Breast epithelium (tissue), 4 donors: Measurements from ENCODE around the gene FAIM2. TPM values are rescaled to one million over a fixed set of nuclear protein-coding genes. Genes with fewer than 3 reads are reported as not detected.
A peak's percentile ranks its signal among the peaks of the same experiment; 100 is the strongest.
"Not testable (repeated sequence)": the region's sequence is repeated elsewhere in the genome, so short reads cannot be mapped to it uniquely, and the experiment has no call there.

Experiments
- DNase-seq, 2 donors: peaks; one replicate each; pipeline ENCODE4 v3.0.0-alpha.2; 2019; ENCODE audit warnings: low spot score in 2 of 2
- H3K27ac ChIP-seq, 2 donors: fragments of 200-600 bp; sonication (generic) in 1 of 2; one replicate each; pipeline ENCODE4 v1.5.1; 2016 to 2019; ENCODE audit warnings: mild to moderate bottlenecking in 1 of 2
- H3K27me3 ChIP-seq, 2 donors: fragments of 200-600 bp; sonication (generic) in 1 of 2; one replicate each; pipeline versions ENCODE4 v1.5.1 to v1.6.0; 2017 to 2019; ENCODE audit warnings: control low read depth in 1 of 2, mild to moderate bottlenecking in 1 of 2
- H3K36me3 ChIP-seq: fragments of 200-600 bp; one replicate; pipeline ENCODE4 v1.5.1; 2019
- H3K4me1 ChIP-seq, 2 donors: fragments of 200-600 bp; sonication (generic); one replicate each; pipeline ENCODE4 v1.5.1; 2016 to 2019; ENCODE audit warnings: control low read depth in 1 of 2
- H3K4me3 ChIP-seq, 3 donors: fragments of 200-600 bp; sonication (generic); 1 replicate in 2 of 3; 2 replicates in 1 of 3; pipeline ENCODE4 v1.5.1; 2016 to 2019; ENCODE audit warnings: mild to moderate bottlenecking in 3 of 3, moderate library complexity in 2 of 3
- H3K9me3 ChIP-seq, 2 donors: fragments of 200-600 bp; sonication (generic) in 1 of 2; one replicate each; pipeline ENCODE4 v1.5.1; 2016 to 2019; ENCODE audit warnings: control low read depth in 1 of 2
- CTCF ChIP-seq, 3 donors: fragments of 450-650 bp; IDR thresholded peaks; one replicate each; pipeline ENCODE4 v1.5.1; 2016 to 2017; ENCODE audit warnings: antibody characterized with exemption in 3 of 3, mild to moderate bottlenecking in 3 of 3, moderate library complexity in 3 of 3
- POLR2A ChIP-seq: fragments of 450-650 bp; IDR thresholded peaks from one replicate; pipeline ENCODE4 v1.6.1; 2016; ENCODE audit warnings: antibody characterized with exemption, mild to moderate bottlenecking, moderate library complexity
- POLR2AphosphoS5 ChIP-seq, 3 donors: sonication (generic); formaldehyde crosslinking; IDR thresholded peaks; one replicate each; pipeline ENCODE4 v1.6.1; 2017; ENCODE audit warnings: antibody characterized with exemption in 3 of 3
- intact Hi-C: fragments of 100-400 bp; cut with DNase I; formaldehyde crosslinking; loops from one replicate; pipeline ENCODE4 v1.15.1; 2023; ENCODE audit warnings: low total_unique reads
- total RNA-seq, 3 donors: library from RNA; depleted of rRNA; stranded (reverse); fragments of >200 nt; gene quantifications; one replicate each; pipeline ENCODE4 v1.1.0, GENCODE V29; 2016

The FAIM2 gene
- total RNA-seq, 3 donors from 2014 or later = 0.64 to 1.9 (median 1.3) TPM

GRCh38 chr12:49865109-49865781, 38.5 kb downstream of the FAIM2 start:
- Histone ChIP-seq H3K36me3 (no peaks in the 10 kb centered on the region), H3K4me1 (peaks cover 6 to 26% of the 10 kb centered on the region in 2 donors), H3K27me3 (no peaks in the 10 kb centered on the region), H3K9me3 (no peaks in the 10 kb centered on the region), H3K4me3 (no peak overlapping the region), H3K27ac (no peak overlapping the region)
- intact Hi-C loops = no loop called here
- DNase-seq = peak in 1 of 2 donors; percentile 9
- TF ChIP-seq POLR2AphosphoS5 (IDR thresholded peaks at IDR 0.05) (no peak), POLR2A (no peak), CTCF (IDR thresholded peaks at IDR 0.05) (no peak)

- Histone ChIP-seq H3K36me3 (no peaks in the 10 kb centered on the region), H3K4me3 (no peak overlapping the region), H3K27me3 (no peaks in the 10 kb centered on the region), H3K9me3 (no peaks in the 10 kb centered on the region), H3K27ac (no peak overlapping the region), H3K4me1 (peaks cover 5 to 25% of the 10 kb centered on the region in 2 donors)
- no peak for DNase-seq
- intact Hi-C loops = no loop called here
- TF ChIP-seq CTCF (IDR thresholded peaks at IDR 0.05) = no peak
- TF ChIP-seq POLR2AphosphoS5 (IDR thresholded peaks at IDR 0.05) = no peak
- TF ChIP-seq POLR2A = no peak
Observed at GRCh38 chr12:49864798-49865090, 39.0 kb downstream of the FAIM2 start.

GRCh38 chr12:49863946-49864797, 39.5 kb downstream of the FAIM2 start:
- TF ChIP-seq POLR2AphosphoS5 (IDR thresholded peaks at IDR 0.05) (no peak), POLR2A (no peak), CTCF (IDR thresholded peaks at IDR 0.05) (no peak)
- no peaks in the 10 kb centered on the region for H3K27me3 ChIP-seq
- H3K27ac ChIP-seq = no peak overlapping the region
- peaks cover 0 to 20% of the 10 kb centered on the region in 2 donors for H3K4me1 ChIP-seq
- H3K36me3 ChIP-seq = no peaks in the 10 kb centered on the region
- no peak overlapping the region for H3K4me3 ChIP-seq
- no peak for DNase-seq
- no peaks in the 10 kb centered on the region for H3K9me3 ChIP-seq
- intact Hi-C loops = no loop called here

DNA sequence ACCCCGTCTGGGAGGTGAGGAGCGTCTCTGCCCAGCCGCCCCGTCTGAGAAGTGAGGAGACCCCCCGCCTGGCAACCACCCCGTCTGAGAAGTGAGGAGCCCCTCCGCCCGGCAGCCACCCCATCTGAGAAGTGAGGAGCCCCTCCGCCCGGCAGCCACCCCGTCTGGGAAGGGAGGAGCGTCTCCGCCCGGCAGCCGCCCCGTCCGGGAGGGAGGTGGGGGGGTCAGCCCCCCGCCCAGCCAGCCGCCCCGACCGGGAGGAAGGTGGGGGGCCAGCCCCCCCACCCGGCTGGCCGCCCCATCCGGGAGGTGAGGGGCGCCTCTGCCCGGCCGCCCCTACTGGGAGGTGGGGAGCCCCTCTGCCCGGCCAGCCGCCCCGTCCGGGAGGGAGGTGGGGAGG, 42.8 kb downstream of the FAIM2 start:
- H3K9me3 ChIP-seq, H3K36me3 ChIP-seq, intact Hi-C loops, H3K27me3 ChIP-seq, H3K4me1 ChIP-seq, H3K4me3 ChIP-seq, DNase-seq, H3K27ac ChIP-seq: not testable (repeated sequence)

DNA sequence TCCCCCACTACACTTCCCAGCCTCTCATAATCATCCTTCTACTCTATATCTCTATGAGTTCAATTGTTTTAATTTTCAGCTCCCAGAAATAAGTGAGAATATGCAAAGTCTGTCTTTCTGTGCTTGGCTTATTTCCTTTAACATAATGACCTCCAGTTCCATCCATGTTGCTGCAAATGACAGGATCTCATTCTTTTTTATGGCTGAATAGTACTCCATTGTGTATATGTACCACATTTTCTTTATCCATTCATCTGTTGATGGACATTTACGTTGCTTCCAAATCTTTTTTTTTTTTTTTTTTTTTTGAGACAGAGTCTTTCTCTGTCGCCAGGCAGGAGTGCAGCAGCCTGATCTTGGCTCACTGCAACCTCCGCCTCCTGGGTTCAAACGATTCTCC, 47.8 kb downstream of the FAIM2 start:
- H3K4me1 ChIP-seq, H3K36me3 ChIP-seq, H3K27ac ChIP-seq, DNase-seq, H3K9me3 ChIP-seq, H3K4me3 ChIP-seq, H3K27me3 ChIP-seq, intact Hi-C loops: not testable (repeated sequence)

- DNase-seq = no peak
- Histone ChIP-seq H3K4me3 (no peak overlapping the region), H3K27me3 (no peaks in the 10 kb centered on the region), H3K4me1 (no peaks in the 10 kb centered on the region), H3K36me3 (no peaks in the 10 kb centered on the region), H3K27ac (no peak overlapping the region), H3K9me3 (no peaks in the 10 kb centered on the region)
- intact Hi-C loops = no loop called here
- TF ChIP-seq POLR2A (no peak), POLR2AphosphoS5 (IDR thresholded peaks at IDR 0.05) (no peak), CTCF (IDR thresholded peaks at IDR 0.05) (no peak)
Observed at GRCh38 chr12:49854976-49855375, 48.7 kb downstream of the FAIM2 start.
